Right lobe of liver (tissue), 4 donors: ENCODE measurements around the gene NUP210.

ENCODE experiments used
- CTCF ChIP-seq, 4 donors: fragments of 200-600 bp in 3 of 4; fragments of 450-650 bp in 1 of 4; IDR thresholded peaks; one replicate each; pipeline versions ENCODE4 v1.5.1 to v1.8.0; 2016 to 2022; ENCODE audit warnings: antibody characterized with exemption in 4 of 4, mild to moderate bottlenecking in 2 of 4
- POLR2A ChIP-seq: fragments of 450-650 bp; IDR thresholded peaks from one replicate; pipeline ENCODE4 v1.6.1; 2017; ENCODE audit warnings: antibody characterized with exemption, mild to moderate bottlenecking
- donor health status: DM: no; HTN: no; CAD: no.
- donor health status: DM: no; HTN: no; CAD: no.
- donor health status: DM: no; HTN: yes; CAD: no.

- TF ChIP-seq CTCF (IDR thresholded peaks at IDR 0.05), result no peak
- no peak for TF ChIP-seq POLR2A
These were observed 45.2 kb upstream of the NUP210 start for GRCh38 chr3:13465236-13465873.
